A172 (cell line): ENCODE measurements around the gene ZNF282. TPM values are rescaled to one million over a fixed set of nuclear protein-coding genes. Genes with fewer than 3 reads are reported as not detected.

Source experiments
- DNase-seq: peaks from one replicate; pipeline ENCODE4 v3.0.0-alpha.2; 2015; ENCODE audit warnings: low spot score
- total RNA-seq: library from RNA; depleted of rRNA; stranded (reverse); fragments of >200 nt; shearing (Covaris generic); gene quantifications from 2 replicates; pipeline ENCODE4 v1.2.3, GENCODE V29; 2014

The ZNF282 gene
- total RNA-seq, 1 experiment from 2014 or later = 18.0 TPM

GRCh38 chr7:149191851-149192250 lies 3.5 kb upstream of the ZNF282 start:
- no peak for DNase-seq

- DNase-seq = no peak
These were observed 557 bp upstream of the ZNF282 start for GRCh38 chr7:149194799-149195179.

GRCh38 chr7:149196151-149196704 lies 882 bp downstream of the ZNF282 start:
- DNase-seq = no peak

GRCh38 chr7:149196705-149197171 lies 1.4 kb downstream of the ZNF282 start:
- DNase-seq = no peak

GRCh38 chr7:149197675-149198074 lies 2.3 kb downstream of the ZNF282 start:
- DNase-seq = no peak

GRCh38 chr7:149198161-149198816 lies 2.9 kb downstream of the ZNF282 start:
- DNase-seq = no peak

- DNase-seq = peak; percentile 13
These were observed 4.1 kb downstream of the ZNF282 start for GRCh38 chr7:149199234-149199995.

- DNase-seq = no peak
These were observed 7.5 kb downstream of the ZNF282 start for GRCh38 chr7:149202831-149203231.

- DNase-seq = no peak
These were observed 10.5 kb downstream of the ZNF282 start for GRCh38 chr7:149205690-149206381.

GRCh38 chr7:149207324-149208035 lies 12.1 kb downstream of the ZNF282 start:
- no peak for DNase-seq

GRCh38 chr7:149209518-149210269 lies 14.3 kb downstream of the ZNF282 start:
- DNase-seq = peak; percentile 85

GRCh38 chr7:149210551-149210950 lies 15.2 kb downstream of the ZNF282 start:
- DNase-seq = no peak

- no peak for DNase-seq
These were observed 18.8 kb downstream of the ZNF282 start for GRCh38 chr7:149214020-149214720.

GRCh38 chr7:149216402-149216801 lies 21.1 kb downstream of the ZNF282 start:
- no peak for DNase-seq

- no peak for DNase-seq
These were observed 22.2 kb downstream of the ZNF282 start for GRCh38 chr7:149217570-149217969.

GRCh38 chr7:149218469-149219420 lies 23.4 kb downstream of the ZNF282 start:
- DNase-seq = no peak

GRCh38 chr7:149220534-149220933 lies 25.2 kb downstream of the ZNF282 start:
- DNase-seq = no peak

GRCh38 chr7:149223176-149223575 lies 27.8 kb downstream of the ZNF282 start:
- DNase-seq = no peak

- no peak for DNase-seq
These were observed 28.4 kb downstream of the ZNF282 start for GRCh38 chr7:149223761-149224160.
